Measurements from ENCODE around the gene ABAT.

DNA sequence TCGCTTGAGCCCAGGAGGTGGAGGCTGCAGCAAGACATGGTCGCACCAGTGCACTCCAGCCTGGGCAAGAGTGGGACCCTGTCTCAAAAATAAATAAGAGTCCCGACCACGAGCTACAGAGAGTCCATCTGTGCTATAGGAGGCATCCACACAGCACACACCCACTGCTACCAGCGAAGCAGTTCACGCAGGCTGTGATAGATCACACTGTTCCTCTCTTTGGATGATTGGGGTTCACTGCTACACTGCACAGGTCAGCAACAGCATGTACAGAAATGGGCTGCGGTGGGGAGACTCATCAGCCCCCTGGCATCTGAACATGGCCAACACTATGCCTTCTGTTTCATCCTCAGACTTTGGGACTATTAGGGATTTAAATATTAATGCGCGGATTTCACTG lies 157.0 kb downstream of the ABAT start:
- TF ChIP-seq, protein P1, sequence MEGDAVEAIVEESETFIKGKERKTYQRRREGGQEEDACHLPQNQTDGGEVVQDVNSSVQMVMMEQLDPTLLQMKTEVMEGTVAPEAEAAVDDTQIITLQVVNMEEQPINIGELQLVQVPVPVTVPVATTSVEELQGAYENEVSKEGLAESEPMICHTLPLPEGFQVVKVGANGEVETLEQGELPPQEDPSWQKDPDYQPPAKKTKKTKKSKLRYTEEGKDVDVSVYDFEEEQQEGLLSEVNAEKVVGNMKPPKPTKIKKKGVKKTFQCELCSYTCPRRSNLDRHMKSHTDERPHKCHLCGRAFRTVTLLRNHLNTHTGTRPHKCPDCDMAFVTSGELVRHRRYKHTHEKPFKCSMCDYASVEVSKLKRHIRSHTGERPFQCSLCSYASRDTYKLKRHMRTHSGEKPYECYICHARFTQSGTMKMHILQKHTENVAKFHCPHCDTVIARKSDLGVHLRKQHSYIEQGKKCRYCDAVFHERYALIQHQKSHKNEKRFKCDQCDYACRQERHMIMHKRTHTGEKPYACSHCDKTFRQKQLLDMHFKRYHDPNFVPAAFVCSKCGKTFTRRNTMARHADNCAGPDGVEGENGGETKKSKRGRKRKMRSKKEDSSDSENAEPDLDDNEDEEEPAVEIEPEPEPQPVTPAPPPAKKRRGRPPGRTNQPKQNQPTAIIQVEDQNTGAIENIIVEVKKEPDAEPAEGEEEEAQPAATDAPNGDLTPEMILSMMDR (IDR thresholded peaks at IDR 0.05) = no peak
- TF ChIP-seq POLR2A (IDR thresholded peaks at IDR 0.05) = no peak
